Spleen (tissue), 7 donors: ENCODE results near the gene ANKRD31.

Source experiments
- POLR2A ChIP-seq, 3 donors: fragments of 450-650 bp; IDR thresholded peaks; one replicate each; pipeline ENCODE4 v1.5.1; 2017; ENCODE audit warnings: antibody characterized with exemption in 3 of 3, mild to moderate bottlenecking in 1 of 3
- TF ChIP-seq, protein P1 (sequence below), 11 experiments: fragments of 200-600 bp in 7 of 11; fragments of 450-650 bp in 4 of 11; sonication (generic) in 4 of 11; IDR thresholded peaks in 8 of 11; conservative IDR thresholded peaks in 3 of 11; 1 replicate in 7 of 11; 2 replicates in 4 of 11; pipeline versions ENCODE4 v1.4.0 to v1.8.0; 2016 to 2021; ENCODE audit warnings: antibody characterized with exemption in 11 of 11, inconsistent platforms in 4 of 11, mild to moderate bottlenecking in 1 of 11
- donor health status: DM: no; HTN: no; CAD: no; lungs with moderate emphysema.
- donor health status: DM: no; HTN: no; CAD: no.
- donor health status: DM: no; HTN: no; CAD: no.

DNA sequence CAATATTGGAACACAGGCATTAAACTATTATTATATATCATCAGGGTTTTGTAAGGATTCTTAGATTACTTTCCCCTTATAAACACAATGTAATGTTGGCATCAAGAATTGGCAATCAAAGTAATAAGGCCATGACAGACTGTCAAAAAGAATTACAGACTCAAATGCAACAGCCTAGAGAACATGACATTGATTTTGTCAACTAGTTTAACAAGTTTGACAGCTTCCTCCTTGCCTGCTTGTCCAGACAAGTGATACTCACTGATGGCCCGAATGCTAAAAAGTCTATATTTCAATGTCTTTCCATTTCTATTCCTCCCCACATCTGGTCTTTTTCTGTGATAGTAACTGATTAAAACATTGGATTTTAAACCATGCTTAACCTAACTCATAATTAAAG is 6.4 kb upstream of the ANKRD31 start:
- TF ChIP-seq, protein P1, sequence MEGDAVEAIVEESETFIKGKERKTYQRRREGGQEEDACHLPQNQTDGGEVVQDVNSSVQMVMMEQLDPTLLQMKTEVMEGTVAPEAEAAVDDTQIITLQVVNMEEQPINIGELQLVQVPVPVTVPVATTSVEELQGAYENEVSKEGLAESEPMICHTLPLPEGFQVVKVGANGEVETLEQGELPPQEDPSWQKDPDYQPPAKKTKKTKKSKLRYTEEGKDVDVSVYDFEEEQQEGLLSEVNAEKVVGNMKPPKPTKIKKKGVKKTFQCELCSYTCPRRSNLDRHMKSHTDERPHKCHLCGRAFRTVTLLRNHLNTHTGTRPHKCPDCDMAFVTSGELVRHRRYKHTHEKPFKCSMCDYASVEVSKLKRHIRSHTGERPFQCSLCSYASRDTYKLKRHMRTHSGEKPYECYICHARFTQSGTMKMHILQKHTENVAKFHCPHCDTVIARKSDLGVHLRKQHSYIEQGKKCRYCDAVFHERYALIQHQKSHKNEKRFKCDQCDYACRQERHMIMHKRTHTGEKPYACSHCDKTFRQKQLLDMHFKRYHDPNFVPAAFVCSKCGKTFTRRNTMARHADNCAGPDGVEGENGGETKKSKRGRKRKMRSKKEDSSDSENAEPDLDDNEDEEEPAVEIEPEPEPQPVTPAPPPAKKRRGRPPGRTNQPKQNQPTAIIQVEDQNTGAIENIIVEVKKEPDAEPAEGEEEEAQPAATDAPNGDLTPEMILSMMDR (IDR thresholded peaks at IDR 0.05 in 8 of 11, conservative IDR thresholded peaks at IDR 0.05 in 3 of 11), result no peak
- TF ChIP-seq POLR2A (IDR thresholded peaks at IDR 0.05), result no peak
